Liver (tissue), 9 donors: ENCODE measurements around the gene TRIM59. TPM values are rescaled to one million over a fixed set of nuclear protein-coding genes. Genes with fewer than 3 reads are reported as not detected.

Experiments used
- DNase-seq: peaks from one replicate; pipeline ENCODE4 v3.0.0-alpha.2; 2017; ENCODE audit warnings: low spot score
- H3K27ac ChIP-seq, 2 donors: one replicate each; pipeline ENCODE4 v1.7.0; 2013; ENCODE audit warnings: inconsistent platforms in 2 of 2, low read length in 2 of 2, control low read depth in 1 of 2, low read depth in 1 of 2, mild to moderate bottlenecking in 1 of 2
- H3K27me3 ChIP-seq, 4 donors: one replicate each; pipeline versions ENCODE4 v1.6.1 to v1.7.0; 2013; ENCODE audit warnings: low read length in 3 of 4, inconsistent platforms in 1 of 4, mild to moderate bottlenecking in 1 of 4, moderate library complexity in 1 of 4; ENCODE audit not compliant: control insufficient read depth in 4 of 4, insufficient read depth in 4 of 4
- H3K36me3 ChIP-seq, 4 donors: one replicate each; pipeline versions ENCODE4 v1.6.1 to v1.7.0; 2013; ENCODE audit warnings: low read length in 3 of 4, mild to moderate bottlenecking in 3 of 4, low read depth in 1 of 4, moderate library complexity in 1 of 4; ENCODE audit not compliant: control insufficient read depth in 4 of 4, insufficient read depth in 3 of 4
- H3K4me1 ChIP-seq, 4 donors: one replicate each; pipeline versions ENCODE4 v1.6.1 to v1.7.0; 2013; ENCODE audit warnings: low read length in 3 of 4, mild to moderate bottlenecking in 3 of 4, moderate library complexity in 1 of 4; ENCODE audit not compliant: control insufficient read depth in 4 of 4, insufficient read depth in 4 of 4
- H3K4me3 ChIP-seq, 3 donors: one replicate each; pipeline versions ENCODE4 v1.6.1 to v1.7.0; 2013; ENCODE audit warnings: low read length in 3 of 3, control low read depth in 1 of 3, low read depth in 1 of 3, mild to moderate bottlenecking in 1 of 3
- H3K9ac ChIP-seq, 2 donors: one replicate each; pipeline ENCODE4 v1.7.0; 2013; ENCODE audit warnings: low read length in 2 of 2, mild to moderate bottlenecking in 2 of 2, moderate library complexity in 2 of 2, control low read depth in 1 of 2, low read depth in 1 of 2
- H3K9me3 ChIP-seq, 4 donors: one replicate each; pipeline versions ENCODE4 v1.6.1 to v1.7.0; 2013; ENCODE audit warnings: low read length in 3 of 4; ENCODE audit not compliant: control insufficient read depth in 4 of 4
- EGR1 ChIP-seq, 2 donors: IDR thresholded peaks; 2 replicates each; pipeline ENCODE4 v1.6.1; 2016 to 2018; ENCODE audit warnings: antibody characterized with exemption in 2 of 2, low read depth in 2 of 2
- FOXA1 ChIP-seq: IDR thresholded peaks from 2 replicates; pipeline ENCODE4 v1.6.1; 2016; ENCODE audit warnings: antibody characterized with exemption
- GABPA ChIP-seq, 2 donors: IDR thresholded peaks in 1 of 2; conservative IDR thresholded peaks in 1 of 2; 2 replicates each; pipeline ENCODE4 v1.6.1; 2016; ENCODE audit warnings: antibody characterized with exemption in 2 of 2, mild to moderate bottlenecking in 1 of 2, moderate library complexity in 1 of 2
- HNF4A ChIP-seq, 2 donors: conservative IDR thresholded peaks; 2 replicates each; pipeline ENCODE4 v1.6.1; 2016; ENCODE audit warnings: antibody characterized with exemption in 2 of 2, mild to moderate bottlenecking in 2 of 2
- HNF4G ChIP-seq: IDR thresholded peaks from 2 replicates; pipeline ENCODE4 v1.6.1; 2016; ENCODE audit warnings: antibody characterized with exemption
- JUND ChIP-seq, 2 donors: IDR thresholded peaks; 2 replicates each; pipeline ENCODE4 v1.6.1; 2016; ENCODE audit warnings: antibody characterized with exemption in 2 of 2
- NR2F2 ChIP-seq: IDR thresholded peaks from 2 replicates; pipeline ENCODE4 v1.6.1; 2016; ENCODE audit warnings: antibody characterized with exemption
- RAD21 ChIP-seq, 2 donors: IDR thresholded peaks; 2 replicates each; pipeline ENCODE4 v1.6.1; 2016; ENCODE audit warnings: antibody characterized with exemption in 2 of 2, mild to moderate bottlenecking in 2 of 2
- RXRA ChIP-seq, 2 donors: IDR thresholded peaks; 2 replicates each; pipeline ENCODE4 v1.6.1; 2017 to 2018; ENCODE audit warnings: antibody characterized with exemption in 2 of 2, mild to moderate bottlenecking in 1 of 2
- SP1 ChIP-seq: IDR thresholded peaks from 2 replicates; pipeline ENCODE4 v1.6.1; 2018; ENCODE audit warnings: antibody characterized with exemption, mild to moderate bottlenecking
- TAF1 ChIP-seq: conservative IDR thresholded peaks from 2 replicates; pipeline ENCODE4 v1.6.1; 2016; ENCODE audit warnings: antibody characterized with exemption, mild to moderate bottlenecking
- YY1 ChIP-seq: IDR thresholded peaks from 2 replicates; pipeline ENCODE4 v1.6.1; 2016; ENCODE audit warnings: antibody characterized with exemption, mild to moderate bottlenecking
- WGBS: extraction: QIAGEN DNeasy Blood & Tissue Kit; methylation state at CpG from one replicate; pipeline ENCODE4 v1.1.7; 2013; 5-methylcytosine and 5-hydroxymethylcytosine counted together
- polyA plus RNA-seq, 2 donors: library from polyadenylated mRNA; stranded (reverse) in 1 of 2; unstranded in 1 of 2; fragments of 200-250 nt in 1 of 2; fragments of >200 nt in 1 of 2; fragmentation: Nextera tagmentation in 1 of 2; extraction: Ambion mirVana in 1 of 2; gene quantifications; one replicate each; pipeline versions ENCODE4 v1.2.1 to v1.2.3, GENCODE V29; 2013 to 2015
- total RNA-seq, 2 donors: library from RNA; depleted of rRNA; stranded (reverse); fragments of >200 nt; gene quantifications; one replicate each; pipeline ENCODE4 v1.2.3, GENCODE V29; 2014
- TF ChIP-seq, protein P1 (sequence below): IDR thresholded peaks from 2 replicates; pipeline ENCODE4 v1.6.1; 2016; ENCODE audit warnings: antibody characterized with exemption, mild to moderate bottlenecking
- TF ChIP-seq, protein P2 (sequence below): IDR thresholded peaks from 2 replicates; pipeline ENCODE4 v1.6.1; 2016; ENCODE audit warnings: antibody characterized with exemption
- TF ChIP-seq, protein P3 (sequence below): fragments of 150-350 bp; IDR thresholded peaks from 2 replicates; pipeline ENCODE4 v1.5.1; 2017; ENCODE audit warnings: improper control_type of control experiment, low read depth, low read length; ENCODE audit not compliant: missing input control
- TF ChIP-seq, protein P4 (sequence below): IDR thresholded peaks from 2 replicates; pipeline ENCODE4 v1.6.1; 2016; ENCODE audit warnings: antibody characterized with exemption
- TF ChIP-seq, protein P5 (sequence below): IDR thresholded peaks from 2 replicates; pipeline ENCODE4 v1.6.1; 2016; ENCODE audit warnings: antibody characterized with exemption
- donor health status: healthy.
- donor health status: healthy.
- donor health status: healthy.
- donor health status: healthy.
- donor health status: healthy.

Gene TRIM59
- total and polyA plus RNA-seq, 4 donors: 0.18 to 33.3 (median 0.87) TPM

DNA sequence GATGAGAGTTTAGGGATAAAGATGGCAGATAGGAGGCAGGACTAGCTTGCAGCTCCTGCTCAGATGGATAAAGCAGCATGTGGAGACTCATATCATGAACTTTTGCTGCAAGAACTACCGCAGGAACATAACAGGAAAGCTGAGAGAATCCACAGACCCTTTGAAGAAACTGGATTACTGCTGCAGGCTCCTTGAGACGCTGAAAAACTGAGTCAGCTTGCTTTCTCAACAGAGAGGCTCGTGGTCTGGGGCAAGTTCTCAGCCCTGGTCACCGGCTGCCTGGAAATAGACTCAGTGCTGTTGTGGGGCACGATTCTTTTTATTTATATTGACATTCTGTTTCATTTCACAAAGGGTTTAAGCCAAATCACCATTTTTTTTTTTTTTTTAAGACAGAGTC lies 28.8 kb upstream of the TRIM59 start:
- no peak overlapping the region for H3K9ac ChIP-seq
- 86% methylated on average over 5 of the region's 5 CpGs for WGBS

DNA sequence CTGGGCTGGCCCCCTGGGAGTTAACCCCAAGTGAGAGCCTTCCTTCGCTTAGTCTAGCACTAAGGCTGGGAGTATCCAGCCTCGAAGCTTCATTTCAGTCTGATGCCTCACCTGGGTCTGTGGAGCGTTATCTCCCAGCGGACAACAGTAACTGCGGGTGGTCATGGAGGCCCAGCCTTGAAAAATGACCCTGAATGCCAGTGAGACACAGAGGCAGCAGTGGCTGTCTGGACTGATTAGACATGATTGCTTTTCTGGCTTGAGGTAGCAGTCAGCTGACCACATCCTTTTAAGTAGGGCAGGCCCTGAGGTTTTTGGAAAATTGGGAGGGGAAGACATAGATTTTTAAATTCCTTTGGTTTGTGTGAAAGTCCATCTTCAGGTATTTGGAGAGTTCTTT lies 28.2 kb upstream of the TRIM59 start:
- 86% methylated on average over 5 of the region's 5 CpGs for WGBS
- Histone ChIP-seq H3K27ac (no peak overlapping the region), H3K4me3 (no peak overlapping the region), H3K36me3 (no peaks in the 10 kb centered on the region), H3K9me3 (no peaks in the 10 kb centered on the region), H3K4me1 (no peaks in the 10 kb centered on the region), H3K27me3 (no peaks in the 10 kb centered on the region), H3K9ac (no peak overlapping the region)
- DNase-seq: no peak
- TF ChIP-seq, protein P1, sequence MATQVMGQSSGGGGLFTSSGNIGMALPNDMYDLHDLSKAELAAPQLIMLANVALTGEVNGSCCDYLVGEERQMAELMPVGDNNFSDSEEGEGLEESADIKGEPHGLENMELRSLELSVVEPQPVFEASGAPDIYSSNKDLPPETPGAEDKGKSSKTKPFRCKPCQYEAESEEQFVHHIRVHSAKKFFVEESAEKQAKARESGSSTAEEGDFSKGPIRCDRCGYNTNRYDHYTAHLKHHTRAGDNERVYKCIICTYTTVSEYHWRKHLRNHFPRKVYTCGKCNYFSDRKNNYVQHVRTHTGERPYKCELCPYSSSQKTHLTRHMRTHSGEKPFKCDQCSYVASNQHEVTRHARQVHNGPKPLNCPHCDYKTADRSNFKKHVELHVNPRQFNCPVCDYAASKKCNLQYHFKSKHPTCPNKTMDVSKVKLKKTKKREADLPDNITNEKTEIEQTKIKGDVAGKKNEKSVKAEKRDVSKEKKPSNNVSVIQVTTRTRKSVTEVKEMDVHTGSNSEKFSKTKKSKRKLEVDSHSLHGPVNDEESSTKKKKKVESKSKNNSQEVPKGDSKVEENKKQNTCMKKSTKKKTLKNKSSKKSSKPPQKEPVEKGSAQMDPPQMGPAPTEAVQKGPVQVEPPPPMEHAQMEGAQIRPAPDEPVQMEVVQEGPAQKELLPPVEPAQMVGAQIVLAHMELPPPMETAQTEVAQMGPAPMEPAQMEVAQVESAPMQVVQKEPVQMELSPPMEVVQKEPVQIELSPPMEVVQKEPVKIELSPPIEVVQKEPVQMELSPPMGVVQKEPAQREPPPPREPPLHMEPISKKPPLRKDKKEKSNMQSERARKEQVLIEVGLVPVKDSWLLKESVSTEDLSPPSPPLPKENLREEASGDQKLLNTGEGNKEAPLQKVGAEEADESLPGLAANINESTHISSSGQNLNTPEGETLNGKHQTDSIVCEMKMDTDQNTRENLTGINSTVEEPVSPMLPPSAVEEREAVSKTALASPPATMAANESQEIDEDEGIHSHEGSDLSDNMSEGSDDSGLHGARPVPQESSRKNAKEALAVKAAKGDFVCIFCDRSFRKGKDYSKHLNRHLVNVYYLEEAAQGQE: no peak
- TF ChIP-seq, protein P2, sequence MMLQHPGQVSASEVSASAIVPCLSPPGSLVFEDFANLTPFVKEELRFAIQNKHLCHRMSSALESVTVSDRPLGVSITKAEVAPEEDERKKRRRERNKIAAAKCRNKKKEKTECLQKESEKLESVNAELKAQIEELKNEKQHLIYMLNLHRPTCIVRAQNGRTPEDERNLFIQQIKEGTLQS: no peak
- TF ChIP-seq, protein P3, sequence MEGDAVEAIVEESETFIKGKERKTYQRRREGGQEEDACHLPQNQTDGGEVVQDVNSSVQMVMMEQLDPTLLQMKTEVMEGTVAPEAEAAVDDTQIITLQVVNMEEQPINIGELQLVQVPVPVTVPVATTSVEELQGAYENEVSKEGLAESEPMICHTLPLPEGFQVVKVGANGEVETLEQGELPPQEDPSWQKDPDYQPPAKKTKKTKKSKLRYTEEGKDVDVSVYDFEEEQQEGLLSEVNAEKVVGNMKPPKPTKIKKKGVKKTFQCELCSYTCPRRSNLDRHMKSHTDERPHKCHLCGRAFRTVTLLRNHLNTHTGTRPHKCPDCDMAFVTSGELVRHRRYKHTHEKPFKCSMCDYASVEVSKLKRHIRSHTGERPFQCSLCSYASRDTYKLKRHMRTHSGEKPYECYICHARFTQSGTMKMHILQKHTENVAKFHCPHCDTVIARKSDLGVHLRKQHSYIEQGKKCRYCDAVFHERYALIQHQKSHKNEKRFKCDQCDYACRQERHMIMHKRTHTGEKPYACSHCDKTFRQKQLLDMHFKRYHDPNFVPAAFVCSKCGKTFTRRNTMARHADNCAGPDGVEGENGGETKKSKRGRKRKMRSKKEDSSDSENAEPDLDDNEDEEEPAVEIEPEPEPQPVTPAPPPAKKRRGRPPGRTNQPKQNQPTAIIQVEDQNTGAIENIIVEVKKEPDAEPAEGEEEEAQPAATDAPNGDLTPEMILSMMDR: no peak
- TF ChIP-seq SP1 (no peak), NR2F2 (no peak), RXRA (IDR thresholded peaks at IDR 0.05) (no peak), GABPA (IDR thresholded peaks at IDR 0.05 in 1 of 2, conservative IDR thresholded peaks at IDR 0.05 in 1 of 2) (no peak), HNF4G (no peak), RAD21 (IDR thresholded peaks at IDR 0.05) (no peak), FOXA1 (no peak), HNF4A (conservative IDR thresholded peaks at IDR 0.05) (no peak), EGR1 (IDR thresholded peaks at IDR 0.05; ENCODE audit: low read depth in 2 of 2) (no peak), TAF1 (no peak), JUND (IDR thresholded peaks at IDR 0.05) (no peak), YY1 (no peak)
- TF ChIP-seq, protein P4, sequence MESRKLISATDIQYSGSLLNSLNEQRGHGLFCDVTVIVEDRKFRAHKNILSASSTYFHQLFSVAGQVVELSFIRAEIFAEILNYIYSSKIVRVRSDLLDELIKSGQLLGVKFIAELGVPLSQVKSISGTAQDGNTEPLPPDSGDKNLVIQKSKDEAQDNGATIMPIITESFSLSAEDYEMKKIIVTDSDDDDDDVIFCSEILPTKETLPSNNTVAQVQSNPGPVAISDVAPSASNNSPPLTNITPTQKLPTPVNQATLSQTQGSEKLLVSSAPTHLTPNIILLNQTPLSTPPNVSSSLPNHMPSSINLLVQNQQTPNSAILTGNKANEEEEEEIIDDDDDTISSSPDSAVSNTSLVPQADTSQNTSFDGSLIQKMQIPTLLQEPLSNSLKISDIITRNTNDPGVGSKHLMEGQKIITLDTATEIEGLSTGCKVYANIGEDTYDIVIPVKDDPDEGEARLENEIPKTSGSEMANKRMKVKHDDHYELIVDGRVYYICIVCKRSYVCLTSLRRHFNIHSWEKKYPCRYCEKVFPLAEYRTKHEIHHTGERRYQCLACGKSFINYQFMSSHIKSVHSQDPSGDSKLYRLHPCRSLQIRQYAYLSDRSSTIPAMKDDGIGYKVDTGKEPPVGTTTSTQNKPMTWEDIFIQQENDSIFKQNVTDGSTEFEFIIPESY: no peak
- TF ChIP-seq, protein P5, sequence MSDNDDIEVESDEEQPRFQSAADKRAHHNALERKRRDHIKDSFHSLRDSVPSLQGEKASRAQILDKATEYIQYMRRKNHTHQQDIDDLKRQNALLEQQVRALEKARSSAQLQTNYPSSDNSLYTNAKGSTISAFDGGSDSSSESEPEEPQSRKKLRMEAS: no peak

More for the DNA sequence above, 28.8 kb upstream of the TRIM59 start:
- Histone ChIP-seq H3K4me3 (no peak overlapping the region), H3K9me3 (no peaks in the 10 kb centered on the region), H3K27me3 (no peaks in the 10 kb centered on the region), H3K4me1 (no peaks in the 10 kb centered on the region), H3K27ac (no peak overlapping the region), H3K36me3 (no peaks in the 10 kb centered on the region)
- TF ChIP-seq JUND (IDR thresholded peaks at IDR 0.05): no peak
- TF ChIP-seq SP1: no peak
- DNase-seq: no peak
